Liver (tissue), 3 donors: ENCODE data around the gene LURAP1L.

Experiments
- ATF3 ChIP-seq: IDR thresholded peaks from 2 replicates; pipeline ENCODE4 v1.6.1; 2016; ENCODE audit warnings: antibody characterized with exemption
- CTCF ChIP-seq: fragments of 150-350 bp; IDR thresholded peaks from 2 replicates; pipeline ENCODE4 v1.5.1; 2017; ENCODE audit warnings: improper control_type of control experiment, low read depth, low read length; ENCODE audit not compliant: missing input control
- GABPA ChIP-seq, 2 donors: IDR thresholded peaks in 1 of 2; conservative IDR thresholded peaks in 1 of 2; 2 replicates each; pipeline ENCODE4 v1.6.1; 2016; ENCODE audit warnings: antibody characterized with exemption in 2 of 2, mild to moderate bottlenecking in 1 of 2, moderate library complexity in 1 of 2
- HNF4A ChIP-seq, 2 donors: conservative IDR thresholded peaks; 2 replicates each; pipeline ENCODE4 v1.6.1; 2016; ENCODE audit warnings: antibody characterized with exemption in 2 of 2, mild to moderate bottlenecking in 2 of 2
- JUND ChIP-seq, 2 donors: IDR thresholded peaks; 2 replicates each; pipeline ENCODE4 v1.6.1; 2016; ENCODE audit warnings: antibody characterized with exemption in 2 of 2
- REST ChIP-seq: IDR thresholded peaks from 2 replicates; pipeline ENCODE4 v1.6.1; 2016; ENCODE audit warnings: antibody characterized with exemption, mild to moderate bottlenecking
- TAF1 ChIP-seq: conservative IDR thresholded peaks from 2 replicates; pipeline ENCODE4 v1.6.1; 2016; ENCODE audit warnings: antibody characterized with exemption, mild to moderate bottlenecking
- YY1 ChIP-seq: IDR thresholded peaks from 2 replicates; pipeline ENCODE4 v1.6.1; 2016; ENCODE audit warnings: antibody characterized with exemption, mild to moderate bottlenecking
- ZBTB33 ChIP-seq: IDR thresholded peaks from 2 replicates; pipeline ENCODE4 v1.6.1; 2016; ENCODE audit warnings: antibody characterized with exemption
- donor health status: healthy.
- donor health status: healthy.

- TF ChIP-seq CTCF, result no peak
- no peak for TF ChIP-seq YY1
- TF ChIP-seq JUND (IDR thresholded peaks at IDR 0.05), result no peak
- no peak for TF ChIP-seq REST
- no peak for TF ChIP-seq ATF3
- no peak for TF ChIP-seq GABPA (IDR thresholded peaks at IDR 0.05 in 1 of 2, conservative IDR thresholded peaks at IDR 0.05 in 1 of 2)
- TF ChIP-seq ZBTB33, result no peak
- TF ChIP-seq HNF4A (conservative IDR thresholded peaks at IDR 0.05), result no peak
- TF ChIP-seq TAF1, result no peak
Measured at GRCh38 chr9:12781226-12781733, 6.5 kb downstream of the LURAP1L start.
